Stimulated activated CD4-positive, alpha-beta T cell treated with anti-CD3 and anti-CD28 coated beads, Interleukin-2, amount 100 ng/mL, for 48 hours (primary cell): ENCODE results near the gene PPP2R5C.
"Not testable (repeated sequence)": the region's sequence is repeated elsewhere in the genome, so short reads cannot be mapped to it uniquely, and the experiment has no call there.

Experiments
- DNase-seq, 2 donors: peaks; one replicate each; pipeline ENCODE4 v3.0.0-alpha.2; 2020

Gene PPP2R5C

DNA sequence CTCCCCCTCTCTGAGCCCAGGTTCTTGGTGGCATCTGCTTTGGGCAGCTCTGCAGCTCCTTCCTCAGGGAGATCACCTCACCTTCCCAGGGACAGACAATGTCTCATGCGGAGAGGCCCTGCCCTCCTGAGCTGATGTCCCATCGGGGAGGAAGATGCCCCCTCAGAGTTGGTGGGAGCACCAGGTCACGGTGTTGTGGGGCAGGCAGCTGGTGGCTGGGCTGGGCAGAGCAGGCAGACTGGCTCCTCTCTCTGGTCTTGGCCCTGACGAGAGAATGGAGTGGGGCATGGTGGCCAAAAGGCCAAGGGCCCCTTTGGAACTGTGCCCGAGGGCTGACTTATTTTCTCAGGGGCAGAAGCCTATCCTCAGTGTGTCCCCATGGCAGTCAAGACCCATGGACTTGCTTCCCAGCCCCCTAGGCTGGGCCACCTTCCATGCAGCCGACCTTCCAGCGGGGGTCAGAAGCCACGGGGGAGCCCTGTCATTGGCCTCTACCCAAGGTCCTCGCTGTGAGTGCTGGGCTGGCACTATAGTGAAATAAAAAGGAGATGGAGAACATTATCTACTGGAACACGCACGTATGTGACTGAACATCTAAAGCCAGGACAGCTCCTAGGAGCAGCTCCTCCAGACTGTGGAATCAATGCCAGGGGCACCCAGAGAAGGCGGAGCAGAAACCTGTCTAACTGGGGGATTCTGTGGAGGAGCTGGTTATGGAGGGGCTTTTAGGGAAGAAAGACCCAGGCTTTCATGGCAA lies 21.9 kb downstream of the PPP2R5C start:
- no peak for DNase-seq

- DNase-seq, result no peak
These were observed 23.1 kb downstream of the PPP2R5C start for GRCh38 chr14:101784631-101785030.

DNA sequence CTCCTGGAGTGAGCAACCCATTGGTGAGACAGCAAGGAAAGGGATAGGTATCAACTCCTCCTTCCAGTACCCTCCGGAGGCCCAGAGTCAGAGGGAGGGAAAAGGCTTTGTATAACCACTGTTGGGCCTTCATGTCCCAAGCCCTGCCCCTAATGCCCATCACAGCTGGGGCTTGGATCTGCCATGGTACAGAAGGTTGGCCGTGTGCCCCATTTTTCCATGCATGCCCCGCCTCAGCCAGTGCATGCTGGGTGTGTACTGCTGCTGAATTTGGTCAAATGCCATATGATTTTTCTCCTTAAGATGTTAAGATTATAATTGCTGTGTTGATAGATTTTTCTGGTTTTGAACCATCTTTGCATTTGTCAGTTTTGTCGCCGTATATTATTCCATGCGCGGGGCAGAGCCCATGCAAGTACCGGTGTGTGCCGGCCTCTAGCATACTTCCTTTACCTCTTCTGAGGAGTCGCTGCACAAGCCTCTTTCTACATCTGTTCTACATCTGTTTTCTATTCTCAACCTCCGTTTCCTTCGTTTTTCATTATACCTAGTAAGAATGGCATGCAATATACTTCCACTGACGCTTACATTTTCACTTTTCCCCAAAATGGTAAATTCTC lies 26.6 kb downstream of the PPP2R5C start:
- DNase-seq, result no peak

- DNase-seq, result no peak
These were observed 27.7 kb downstream of the PPP2R5C start for GRCh38 chr14:101789222-101789621.

- DNase-seq, result no peak
These were observed 28.7 kb downstream of the PPP2R5C start for GRCh38 chr14:101790232-101790631.

GRCh38 chr14:101791919-101792572 lies 30.5 kb downstream of the PPP2R5C start:
- no peak for DNase-seq

DNA sequence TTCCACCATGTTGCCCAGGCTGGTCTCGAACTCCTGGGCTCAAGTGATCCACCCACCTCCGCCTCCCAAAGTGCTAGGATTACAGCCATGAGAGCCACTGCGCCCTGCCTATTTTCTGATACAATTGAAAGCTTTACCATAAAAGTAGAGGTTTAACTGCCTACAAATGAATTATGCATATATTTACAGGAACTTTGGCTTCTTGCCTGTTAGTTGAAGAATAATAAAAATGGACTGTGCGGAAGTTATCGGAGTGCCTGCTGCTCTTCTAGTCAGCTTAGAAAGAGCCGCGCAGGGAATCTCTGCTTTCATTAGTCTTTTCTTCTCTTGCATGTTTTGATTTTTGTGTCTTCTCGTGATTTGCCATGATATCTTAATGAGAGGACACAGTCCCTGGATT lies 34.5 kb downstream of the PPP2R5C start:
- DNase-seq, result no peak

DNA sequence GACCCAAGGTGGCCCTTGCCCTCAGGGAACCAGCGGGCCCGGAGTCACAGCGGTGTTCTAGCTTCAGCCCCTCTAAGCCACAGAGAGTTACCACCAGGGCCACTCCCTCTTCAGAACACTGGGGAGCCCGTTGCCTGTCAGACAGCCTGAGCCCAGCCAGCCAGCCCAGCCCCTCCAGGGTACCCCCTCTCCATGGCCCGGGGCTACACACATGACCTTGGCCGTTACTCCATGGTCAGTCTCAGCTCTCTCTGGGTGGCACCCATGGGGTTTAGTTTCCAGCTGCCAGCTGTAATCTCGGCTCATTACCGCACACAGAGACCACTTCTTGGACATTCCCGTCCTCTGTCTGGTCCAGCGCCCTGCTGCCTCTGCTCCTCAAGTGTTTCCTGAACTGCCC lies 35.0 kb downstream of the PPP2R5C start:
- no peak for DNase-seq

- DNase-seq, result no peak
These were observed 36.3 kb downstream of the PPP2R5C start for GRCh38 chr14:101797856-101798255.

GRCh38 chr14:101804373-101804772 lies 42.9 kb downstream of the PPP2R5C start:
- not testable (repeated sequence) for DNase-seq

- DNase-seq, result not testable (repeated sequence)
These were observed 44.7 kb downstream of the PPP2R5C start for GRCh38 chr14:101806252-101806651.

- no peak for DNase-seq
These were observed 46.6 kb downstream of the PPP2R5C start for GRCh38 chr14:101808020-101808641.

DNA sequence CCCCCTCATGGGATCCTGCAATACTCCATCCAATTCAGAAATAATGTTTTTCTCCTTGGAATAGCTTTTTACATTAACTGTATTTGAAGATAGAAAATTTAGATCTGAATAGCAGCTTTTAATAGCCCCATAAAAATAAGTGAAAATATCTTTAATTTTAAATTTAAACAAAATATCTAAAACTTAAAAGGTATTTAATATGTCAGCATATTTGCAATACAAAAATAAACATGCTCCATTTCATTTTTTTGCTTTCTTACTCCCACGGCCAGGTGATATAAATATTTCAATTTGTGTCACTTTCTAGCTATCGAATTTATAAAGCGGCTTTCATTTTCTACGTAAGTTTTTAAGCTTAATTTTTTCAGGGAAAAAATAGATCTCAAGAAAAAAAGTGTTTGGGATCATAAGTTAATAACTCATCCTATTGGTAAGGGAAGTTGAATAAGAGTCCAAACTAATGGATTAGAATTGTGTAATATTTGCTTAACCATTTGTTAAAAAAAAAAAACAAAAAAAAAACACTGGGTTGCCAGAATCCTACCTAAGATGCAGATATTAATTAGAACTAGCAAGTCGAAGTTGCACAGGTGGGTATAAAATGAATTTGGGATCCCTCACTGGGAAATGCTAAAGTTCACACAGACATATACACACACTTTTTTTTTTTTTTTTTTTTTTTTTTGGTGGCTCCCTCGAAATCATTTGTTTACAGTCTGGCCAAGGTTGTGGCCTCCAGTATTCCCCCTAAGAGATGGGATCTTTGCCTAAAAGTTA lies 47.6 kb downstream of the PPP2R5C start:
- DNase-seq, result no peak

GRCh38 chr14:101809671-101810514 lies 48.4 kb downstream of the PPP2R5C start:
- peak; percentile 61 to 64 for DNase-seq

DNA sequence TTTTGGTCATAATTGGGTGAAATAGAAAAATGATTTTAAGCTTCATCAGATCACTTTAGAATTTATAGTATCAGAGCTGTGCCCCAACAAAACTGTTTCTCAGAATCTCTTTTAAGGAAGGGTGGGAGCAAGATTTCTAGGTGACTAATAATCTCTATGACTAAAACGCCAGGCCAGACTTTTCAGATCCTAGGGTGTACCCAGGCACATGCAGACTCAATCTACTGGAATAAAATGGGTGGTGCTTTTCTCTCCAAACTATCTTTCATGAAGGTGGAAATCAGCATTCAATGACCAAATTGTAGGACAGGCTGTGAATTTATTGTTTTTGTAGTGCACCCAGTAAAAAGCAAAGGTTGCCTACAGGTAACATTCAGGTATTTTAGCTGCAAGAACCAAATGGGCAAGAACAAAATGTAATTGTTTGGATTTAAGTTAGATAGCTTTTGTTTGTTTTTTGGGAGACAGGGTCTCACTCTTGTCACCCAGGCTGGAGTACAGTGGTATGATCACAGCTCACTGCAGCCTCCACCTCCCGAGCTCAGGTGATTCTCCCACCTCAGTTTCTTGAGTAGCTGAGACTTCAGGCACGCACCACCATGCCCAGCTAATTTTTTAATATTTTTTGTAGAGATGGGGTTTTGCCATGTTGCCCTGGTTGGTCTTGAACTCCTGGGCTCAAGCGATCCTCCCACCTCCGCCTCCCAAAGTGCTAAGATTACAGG lies 49.5 kb downstream of the PPP2R5C start:
- DNase-seq, result no peak

DNA sequence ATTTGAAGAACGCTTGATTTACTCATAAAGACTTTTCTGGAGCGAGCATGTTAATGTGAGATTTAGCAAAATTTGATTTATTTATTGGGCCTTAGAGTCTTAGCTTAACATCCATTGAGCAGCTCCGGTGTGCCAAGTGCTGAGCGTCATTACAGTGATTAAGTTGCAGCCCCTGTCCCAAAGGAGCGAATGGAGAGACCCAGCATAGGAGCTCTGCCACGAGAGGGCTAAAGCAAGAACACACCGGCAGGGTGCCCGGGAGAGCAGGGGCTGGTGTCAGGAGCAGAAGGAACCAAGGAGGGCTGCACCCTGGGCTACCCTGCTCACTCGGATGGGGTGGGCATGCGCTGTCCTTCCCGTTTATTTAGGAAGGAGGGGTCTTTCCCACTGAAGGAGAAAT lies 50.6 kb downstream of the PPP2R5C start:
- no peak for DNase-seq

- no peak for DNase-seq
These were observed 51.8 kb downstream of the PPP2R5C start for GRCh38 chr14:101813171-101813759.

DNA sequence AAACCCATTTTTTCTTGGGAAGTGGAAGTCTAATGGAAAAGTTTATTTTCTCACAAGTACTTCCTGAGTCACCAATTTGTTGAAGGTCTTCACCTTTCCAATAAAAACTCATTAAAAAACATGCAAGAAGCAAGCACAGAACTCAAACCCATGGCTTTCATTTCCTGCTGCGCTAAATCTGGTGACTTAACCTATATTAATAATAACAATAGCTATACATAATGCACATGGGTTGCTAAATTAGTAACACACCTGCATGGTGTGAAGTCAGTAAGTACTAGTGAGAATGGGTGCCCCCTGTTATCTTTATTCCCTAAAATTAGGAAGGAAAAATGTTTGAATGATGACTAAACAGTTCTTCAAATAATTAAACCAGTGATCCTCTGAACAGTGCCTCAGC lies 52.3 kb downstream of the PPP2R5C start:
- no peak for DNase-seq

- DNase-seq, result no peak
These were observed 53.4 kb downstream of the PPP2R5C start for GRCh38 chr14:101814934-101815333.

DNA sequence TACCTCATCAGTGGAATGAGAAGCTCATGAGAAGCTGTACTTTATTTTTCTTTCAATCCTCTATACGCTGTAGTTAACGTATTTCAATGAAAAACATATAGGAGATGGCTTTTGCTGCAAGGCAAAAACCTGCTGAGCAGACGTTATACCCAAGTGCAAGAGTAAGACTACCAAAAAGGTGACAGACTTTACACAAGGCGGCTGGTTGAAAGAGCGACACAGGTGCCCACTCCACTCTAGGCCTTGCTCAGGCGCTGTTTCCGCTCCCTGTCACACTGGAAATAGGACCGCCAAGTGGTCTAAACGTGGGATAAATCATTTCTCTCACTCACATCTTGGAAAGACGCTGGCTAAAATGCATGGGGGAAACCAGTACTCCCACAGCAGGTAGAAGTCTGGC lies 54.5 kb downstream of the PPP2R5C start:
- no peak for DNase-seq

- DNase-seq, result no peak
These were observed 56.0 kb downstream of the PPP2R5C start for GRCh38 chr14:101817501-101818001.
